Measurements from ENCODE around the gene FOXD1. TPM values are rescaled to one million over a fixed set of nuclear protein-coding genes. Genes with fewer than 3 reads are reported as not detected.

The FOXD1 gene
- total RNA-seq, 4 donors from 2014 or later, result 0.26 to 0.52 (median 0.51) TPM; not detected in 1

DNA sequence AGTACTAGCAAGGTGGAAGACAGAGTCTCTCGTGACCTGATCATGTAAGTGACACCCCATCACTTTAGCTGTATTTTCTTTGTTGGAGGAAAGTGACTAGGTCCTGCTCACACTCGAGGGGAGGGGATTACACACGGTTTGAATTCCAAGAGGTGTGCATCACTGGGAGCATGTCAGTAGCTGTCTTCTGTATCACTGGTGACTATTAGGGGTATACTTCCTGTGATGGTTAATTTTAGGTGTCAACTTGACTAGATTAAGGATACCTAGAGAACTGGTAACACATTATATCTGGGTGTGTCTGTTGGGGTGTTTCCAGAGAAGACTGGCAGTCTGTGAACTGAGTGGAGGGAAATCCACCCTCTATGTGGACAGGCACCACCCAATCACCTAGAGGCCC, 22.5 kb downstream of the FOXD1 start:
- Histone ChIP-seq H3K27me3 (peaks cover 68% of the 10 kb centered on the region), H3K27ac (no peak overlapping the region), H3K4me3 (no peak overlapping the region), H3K36me3 (no peaks in the 10 kb centered on the region), H3K4me1 (no peaks in the 10 kb centered on the region), H3K9me3 (no peaks in the 10 kb centered on the region)
- no peak for TF ChIP-seq POLR2A (IDR thresholded peaks at IDR 0.05)
- TF ChIP-seq, protein P1, sequence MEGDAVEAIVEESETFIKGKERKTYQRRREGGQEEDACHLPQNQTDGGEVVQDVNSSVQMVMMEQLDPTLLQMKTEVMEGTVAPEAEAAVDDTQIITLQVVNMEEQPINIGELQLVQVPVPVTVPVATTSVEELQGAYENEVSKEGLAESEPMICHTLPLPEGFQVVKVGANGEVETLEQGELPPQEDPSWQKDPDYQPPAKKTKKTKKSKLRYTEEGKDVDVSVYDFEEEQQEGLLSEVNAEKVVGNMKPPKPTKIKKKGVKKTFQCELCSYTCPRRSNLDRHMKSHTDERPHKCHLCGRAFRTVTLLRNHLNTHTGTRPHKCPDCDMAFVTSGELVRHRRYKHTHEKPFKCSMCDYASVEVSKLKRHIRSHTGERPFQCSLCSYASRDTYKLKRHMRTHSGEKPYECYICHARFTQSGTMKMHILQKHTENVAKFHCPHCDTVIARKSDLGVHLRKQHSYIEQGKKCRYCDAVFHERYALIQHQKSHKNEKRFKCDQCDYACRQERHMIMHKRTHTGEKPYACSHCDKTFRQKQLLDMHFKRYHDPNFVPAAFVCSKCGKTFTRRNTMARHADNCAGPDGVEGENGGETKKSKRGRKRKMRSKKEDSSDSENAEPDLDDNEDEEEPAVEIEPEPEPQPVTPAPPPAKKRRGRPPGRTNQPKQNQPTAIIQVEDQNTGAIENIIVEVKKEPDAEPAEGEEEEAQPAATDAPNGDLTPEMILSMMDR (IDR thresholded peaks at IDR 0.05), result no peak
- TF ChIP-seq EP300 (IDR thresholded peaks at IDR 0.05), result no peak
- no peak for TF ChIP-seq POLR2AphosphoS5 (IDR thresholded peaks at IDR 0.05)
- no peak for DNase-seq (ENCODE audit: low spot score in 2 of 2)
- WGBS, result 83% methylated on average over 3 of the region's 3 CpGs

GRCh38 chr5:73424556-73424977, 24.0 kb downstream of the FOXD1 start:
- WGBS, result 44% methylated on average over 5 of the region's 5 CpGs

GRCh38 chr5:73422164-73422563, 26.4 kb downstream of the FOXD1 start:
- Histone ChIP-seq H3K9me3 (no peaks in the 10 kb centered on the region), H3K4me1 (peaks cover 17% of the 10 kb centered on the region), H3K27me3 (peaks cover 80% of the 10 kb centered on the region), H3K36me3 (no peaks in the 10 kb centered on the region), H3K27ac (no peak overlapping the region), H3K4me3 (no peak overlapping the region)
- WGBS, result 71% methylated on average over 1 of the region's 1 CpG
- TF ChIP-seq POLR2AphosphoS5 (IDR thresholded peaks at IDR 0.05), result no peak
- TF ChIP-seq, protein P1 (IDR thresholded peaks at IDR 0.05), result no peak
- TF ChIP-seq EP300 (IDR thresholded peaks at IDR 0.05), result no peak
- no peak for TF ChIP-seq POLR2A (IDR thresholded peaks at IDR 0.05)
- no peak for DNase-seq (ENCODE audit: low spot score in 2 of 2)

More at GRCh38 chr5:73424556-73424977, 24.0 kb downstream of the FOXD1 start:
- Histone ChIP-seq H3K9me3 (no peaks in the 10 kb centered on the region), H3K27ac (no peak overlapping the region), H3K4me1 (peaks cover 11% of the 10 kb centered on the region), H3K36me3 (no peaks in the 10 kb centered on the region), H3K4me3 (no peak overlapping the region), H3K27me3 (peaks cover 68% of the 10 kb centered on the region)
- TF ChIP-seq POLR2A (IDR thresholded peaks at IDR 0.05), result no peak
- no peak for DNase-seq (ENCODE audit: low spot score in 2 of 2)

DNA sequence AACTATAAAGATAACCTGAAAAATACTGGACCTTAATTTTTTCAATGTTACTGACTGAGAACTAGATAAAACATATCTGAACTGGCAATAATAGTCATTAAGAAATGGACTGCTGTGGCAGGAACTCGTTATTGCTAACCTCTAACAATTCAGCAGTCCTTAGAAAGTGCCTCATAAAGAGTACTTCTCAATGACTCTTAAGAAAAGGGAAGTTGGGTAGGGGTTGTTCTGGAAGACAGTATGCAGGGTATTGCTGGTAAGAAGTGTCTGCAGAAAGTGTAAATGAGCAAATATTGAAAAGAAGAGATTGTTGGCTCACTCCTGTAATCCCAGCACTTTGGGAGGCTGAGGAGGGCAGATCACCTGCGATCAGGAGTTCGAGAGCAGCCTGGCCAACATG, 27.9 kb downstream of the FOXD1 start:
- Histone ChIP-seq H3K4me3 (no peak overlapping the region), H3K36me3 (no peaks in the 10 kb centered on the region), H3K9me3 (no peaks in the 10 kb centered on the region), H3K27me3 (peaks cover 82% of the 10 kb centered on the region), H3K27ac (no peak overlapping the region), H3K4me1 (peaks cover 17% of the 10 kb centered on the region)
- TF ChIP-seq, protein P1 (IDR thresholded peaks at IDR 0.05), result no peak
- TF ChIP-seq EP300 (IDR thresholded peaks at IDR 0.05), result no peak
- no peak for TF ChIP-seq POLR2AphosphoS5 (IDR thresholded peaks at IDR 0.05)
- no peak for TF ChIP-seq POLR2A (IDR thresholded peaks at IDR 0.05)
- no peak for DNase-seq (ENCODE audit: low spot score in 2 of 2)
- WGBS, result 60% methylated on average over 3 of the region's 3 CpGs

GRCh38 chr5:73419465-73420390, 28.8 kb downstream of the FOXD1 start:
- TF ChIP-seq EP300 (IDR thresholded peaks at IDR 0.05) (no peak), POLR2A (IDR thresholded peaks at IDR 0.05) (no peak), POLR2AphosphoS5 (IDR thresholded peaks at IDR 0.05) (no peak)
- TF ChIP-seq, protein P1 (IDR thresholded peaks at IDR 0.05), result no peak
- Histone ChIP-seq H3K4me3 (peak overlapping the region; percentile 41), H3K36me3 (no peaks in the 10 kb centered on the region), H3K27ac (no peak overlapping the region), H3K9me3 (no peaks in the 10 kb centered on the region), H3K27me3 (peaks cover 87% of the 10 kb centered on the region), H3K4me1 (peaks cover 17% of the 10 kb centered on the region)
- 6% methylated on average over 30 of the region's 79 CpGs for WGBS
- DNase-seq (ENCODE audit: low spot score in 2 of 2), result no peak
